IPS-18a (cell line): ENCODE data around the gene OR52H1.

ENCODE experiments used
- H3K27ac ChIP-seq: one replicate; pipeline ENCODE4 v1.5.1; 2013; ENCODE audit warnings: low read length
- H3K27me3 ChIP-seq: one replicate; pipeline ENCODE4 v1.6.1; 2013; ENCODE audit warnings: mild to moderate bottlenecking, low read length; ENCODE audit not compliant: control insufficient read depth, insufficient read depth
- H3K36me3 ChIP-seq: one replicate; pipeline ENCODE4 v1.6.1; 2013; ENCODE audit warnings: low read depth, low read length; ENCODE audit not compliant: control insufficient read depth
- H3K4me1 ChIP-seq: one replicate; pipeline ENCODE4 v1.6.1; 2013; ENCODE audit warnings: low read depth, low read length; ENCODE audit not compliant: control insufficient read depth
- H3K4me3 ChIP-seq: one replicate; pipeline ENCODE4 v1.5.1; 2013; ENCODE audit warnings: low read length
- H3K9ac ChIP-seq: one replicate; pipeline ENCODE4 v1.6.1; 2013; ENCODE audit warnings: mild to moderate bottlenecking, low read length, moderate library complexity
- H3K9me3 ChIP-seq: one replicate; pipeline ENCODE4 v1.6.1; 2013; ENCODE audit warnings: low read depth, low read length; ENCODE audit not compliant: control insufficient read depth

Gene OR52H1

DNA sequence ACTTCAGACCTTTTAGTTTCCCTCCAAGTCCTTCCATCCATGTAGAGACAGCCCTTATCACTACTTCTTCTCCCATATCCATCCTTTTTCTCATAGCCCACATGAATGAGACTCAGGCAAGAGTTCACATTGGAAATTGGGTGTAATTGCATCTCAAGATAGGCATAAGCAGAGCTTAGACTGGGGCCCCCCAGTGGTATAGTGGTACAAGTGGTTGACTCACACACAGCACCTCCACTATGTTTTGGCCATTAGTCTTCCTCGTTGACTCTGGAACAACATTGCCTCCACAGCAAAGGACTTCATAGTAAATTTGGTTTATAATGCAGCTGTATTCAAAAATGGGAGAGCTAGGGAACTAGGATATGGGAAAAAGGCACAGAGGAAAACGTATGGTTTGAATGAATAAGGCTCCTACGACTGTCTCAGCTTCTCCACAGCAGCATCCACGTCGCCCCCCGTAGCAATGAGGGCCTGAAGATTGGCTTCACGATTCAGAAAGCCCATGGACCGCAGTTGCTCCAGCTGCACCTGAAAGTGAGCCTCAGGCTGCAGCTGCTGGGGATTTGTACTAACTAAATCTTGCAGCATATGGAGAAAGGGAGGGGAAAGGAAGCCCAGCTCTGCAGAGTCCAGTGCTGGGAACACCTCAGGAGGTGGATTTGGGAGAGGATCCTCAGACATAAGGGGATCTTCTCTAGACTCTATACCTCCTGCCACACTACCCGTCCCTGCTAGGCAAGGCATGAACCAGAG, 41.0 kb downstream of the OR52H1 start:
- Histone ChIP-seq H3K9me3 (no peaks in the 10 kb centered on the region), H3K9ac (no peak overlapping the region), H3K36me3 (no peaks in the 10 kb centered on the region), H3K27ac (no peak overlapping the region), H3K27me3 (no peaks in the 10 kb centered on the region), H3K4me3 (no peak overlapping the region), H3K4me1 (no peaks in the 10 kb centered on the region)

DNA sequence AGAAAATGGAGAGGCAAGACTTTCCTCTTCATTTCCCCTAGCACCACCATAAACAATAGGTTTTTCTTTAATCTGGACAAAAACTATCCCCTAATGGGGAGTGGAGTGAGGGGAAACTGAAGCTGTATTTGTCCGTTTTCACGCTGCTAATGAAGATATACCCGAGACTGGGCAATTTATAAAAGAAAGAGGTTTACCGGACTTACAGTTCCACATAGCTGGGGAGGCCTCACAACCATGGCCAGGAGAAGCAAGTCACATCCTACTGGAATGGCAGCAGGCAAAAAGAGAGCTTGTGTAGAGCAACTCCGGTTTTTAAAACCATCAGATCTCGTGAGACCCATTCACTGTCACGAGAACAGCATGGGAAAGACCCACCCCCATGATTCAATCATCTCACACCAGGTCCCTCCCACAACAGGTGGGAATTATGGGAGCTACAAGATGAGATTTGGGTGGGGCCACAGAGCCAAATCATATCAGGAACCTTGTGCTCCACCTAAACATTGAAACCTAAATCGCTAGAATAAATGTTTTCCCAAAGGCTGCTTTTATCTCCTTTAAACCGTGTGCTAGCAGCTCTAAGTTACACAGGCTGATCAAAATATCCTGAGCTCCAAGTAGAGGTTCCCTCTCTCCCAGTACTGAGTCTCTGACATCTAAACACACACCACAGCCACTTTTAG, 42.8 kb downstream of the OR52H1 start:
- no peaks in the 10 kb centered on the region for H3K4me1 ChIP-seq
- H3K4me3 ChIP-seq: no peak overlapping the region
- no peaks in the 10 kb centered on the region for H3K9me3 ChIP-seq
- H3K27ac ChIP-seq: no peak overlapping the region
- H3K9ac ChIP-seq: no peak overlapping the region
- no peaks in the 10 kb centered on the region for H3K36me3 ChIP-seq
- H3K27me3 ChIP-seq: no peaks in the 10 kb centered on the region

DNA sequence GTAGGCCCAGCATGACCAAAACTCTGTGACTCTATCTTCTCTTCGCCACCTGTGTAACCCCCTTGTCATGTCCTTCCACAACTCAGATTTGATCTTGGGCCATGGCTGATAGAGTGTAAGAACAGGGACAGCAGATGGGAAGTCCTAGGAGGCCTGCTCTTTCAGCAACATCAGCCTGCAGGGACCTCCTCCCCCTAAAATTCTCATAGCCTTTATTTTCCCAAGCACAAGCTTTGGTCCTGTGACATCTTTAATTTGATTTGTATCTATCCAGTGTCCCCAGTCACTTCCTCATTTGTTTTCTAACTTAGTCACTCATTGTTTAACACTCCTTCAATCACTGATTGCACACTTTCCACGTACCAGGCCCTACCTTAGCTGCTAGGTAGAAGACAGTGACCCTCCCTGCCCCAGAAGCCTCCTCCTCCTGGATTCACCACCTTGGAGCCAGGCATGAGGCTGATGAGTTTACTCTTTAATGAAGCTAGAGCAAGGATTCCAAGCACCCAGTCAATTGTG, 43.9 kb downstream of the OR52H1 start:
- Histone ChIP-seq H3K27ac (no peak overlapping the region), H3K9ac (no peak overlapping the region), H3K4me1 (no peaks in the 10 kb centered on the region), H3K9me3 (no peaks in the 10 kb centered on the region), H3K4me3 (no peak overlapping the region), H3K27me3 (no peaks in the 10 kb centered on the region), H3K36me3 (no peaks in the 10 kb centered on the region)

DNA sequence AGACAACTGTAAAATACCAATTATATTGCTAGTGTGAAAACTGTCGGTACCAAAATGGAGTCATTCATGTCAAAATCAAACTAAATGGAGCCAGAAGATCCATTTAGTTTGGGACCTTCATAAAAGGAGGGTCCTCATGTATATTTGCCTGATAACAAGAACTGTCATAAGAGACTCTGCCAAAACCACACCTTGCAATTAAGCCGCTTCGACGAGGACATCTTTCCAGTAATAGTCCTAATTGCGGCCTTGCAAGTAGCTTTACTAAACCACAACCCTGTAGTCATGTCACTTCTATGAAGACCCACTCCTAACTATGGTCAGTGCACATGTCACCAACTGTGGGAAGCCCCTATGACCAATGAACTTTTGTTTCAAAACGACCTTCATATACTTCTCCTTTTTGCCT, 47.9 kb downstream of the OR52H1 start:
- no peaks in the 10 kb centered on the region for H3K4me1 ChIP-seq
- H3K36me3 ChIP-seq: no peaks in the 10 kb centered on the region
- H3K27ac ChIP-seq: no peak overlapping the region
- no peak overlapping the region for H3K9ac ChIP-seq
- no peaks in the 10 kb centered on the region for H3K27me3 ChIP-seq
- H3K4me3 ChIP-seq: no peak overlapping the region
- no peaks in the 10 kb centered on the region for H3K9me3 ChIP-seq

- H3K9me3 ChIP-seq: no peaks in the 10 kb centered on the region
- no peak overlapping the region for H3K9ac ChIP-seq
- H3K27me3 ChIP-seq: no peaks in the 10 kb centered on the region
- no peak overlapping the region for H3K4me3 ChIP-seq
- H3K4me1 ChIP-seq: no peaks in the 10 kb centered on the region
- H3K36me3 ChIP-seq: no peaks in the 10 kb centered on the region
- H3K27ac ChIP-seq: no peak overlapping the region
Measured at GRCh38 chr11:5499671-5500070, 48.7 kb downstream of the OR52H1 start.
